ENCODE measurements around the gene TEC.

DNA sequence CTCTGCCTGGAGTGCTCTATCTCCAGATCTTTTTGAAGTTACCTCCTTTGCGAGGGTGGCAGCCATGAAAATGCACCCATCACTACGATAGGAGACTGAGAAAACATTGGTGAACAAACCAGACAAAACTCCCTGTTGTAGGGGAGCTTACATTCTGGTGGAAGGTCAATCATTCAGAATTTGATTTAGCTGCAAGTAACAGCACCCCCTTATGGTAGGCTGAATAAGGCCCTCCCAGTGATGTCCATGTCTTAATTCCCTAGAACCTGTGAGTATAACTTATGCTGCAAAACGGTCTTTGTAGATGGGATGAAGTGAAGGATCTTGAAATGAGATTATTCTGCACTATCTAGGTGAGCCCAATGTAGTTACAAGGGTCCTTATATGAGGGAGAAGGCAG, 5.6 kb upstream of the TEC start:
- TF ChIP-seq, protein P1, sequence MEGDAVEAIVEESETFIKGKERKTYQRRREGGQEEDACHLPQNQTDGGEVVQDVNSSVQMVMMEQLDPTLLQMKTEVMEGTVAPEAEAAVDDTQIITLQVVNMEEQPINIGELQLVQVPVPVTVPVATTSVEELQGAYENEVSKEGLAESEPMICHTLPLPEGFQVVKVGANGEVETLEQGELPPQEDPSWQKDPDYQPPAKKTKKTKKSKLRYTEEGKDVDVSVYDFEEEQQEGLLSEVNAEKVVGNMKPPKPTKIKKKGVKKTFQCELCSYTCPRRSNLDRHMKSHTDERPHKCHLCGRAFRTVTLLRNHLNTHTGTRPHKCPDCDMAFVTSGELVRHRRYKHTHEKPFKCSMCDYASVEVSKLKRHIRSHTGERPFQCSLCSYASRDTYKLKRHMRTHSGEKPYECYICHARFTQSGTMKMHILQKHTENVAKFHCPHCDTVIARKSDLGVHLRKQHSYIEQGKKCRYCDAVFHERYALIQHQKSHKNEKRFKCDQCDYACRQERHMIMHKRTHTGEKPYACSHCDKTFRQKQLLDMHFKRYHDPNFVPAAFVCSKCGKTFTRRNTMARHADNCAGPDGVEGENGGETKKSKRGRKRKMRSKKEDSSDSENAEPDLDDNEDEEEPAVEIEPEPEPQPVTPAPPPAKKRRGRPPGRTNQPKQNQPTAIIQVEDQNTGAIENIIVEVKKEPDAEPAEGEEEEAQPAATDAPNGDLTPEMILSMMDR (conservative IDR thresholded peaks at IDR 0.05), result peak; percentile 52
- no peak for TF ChIP-seq ZFX (IDR thresholded peaks at IDR 0.05)

Measured in C4-2B (cell line).